HG02970 (cell line): Measurements from ENCODE around the gene HLA-DOA.
A peak's percentile ranks its signal among the peaks of the same experiment; 100 is the strongest.

Experiments
- ATAC-seq: cut with Tn5 transposase; IDR thresholded peaks from one replicate; pipeline ENCODE4 v1.9.1; 2021; ENCODE audit warnings: mild to moderate bottlenecking, moderate library complexity, moderate number of reproducible peaks; ENCODE audit not compliant: unreplicated experiment, low FRiP score

Gene HLA-DOA

DNA sequence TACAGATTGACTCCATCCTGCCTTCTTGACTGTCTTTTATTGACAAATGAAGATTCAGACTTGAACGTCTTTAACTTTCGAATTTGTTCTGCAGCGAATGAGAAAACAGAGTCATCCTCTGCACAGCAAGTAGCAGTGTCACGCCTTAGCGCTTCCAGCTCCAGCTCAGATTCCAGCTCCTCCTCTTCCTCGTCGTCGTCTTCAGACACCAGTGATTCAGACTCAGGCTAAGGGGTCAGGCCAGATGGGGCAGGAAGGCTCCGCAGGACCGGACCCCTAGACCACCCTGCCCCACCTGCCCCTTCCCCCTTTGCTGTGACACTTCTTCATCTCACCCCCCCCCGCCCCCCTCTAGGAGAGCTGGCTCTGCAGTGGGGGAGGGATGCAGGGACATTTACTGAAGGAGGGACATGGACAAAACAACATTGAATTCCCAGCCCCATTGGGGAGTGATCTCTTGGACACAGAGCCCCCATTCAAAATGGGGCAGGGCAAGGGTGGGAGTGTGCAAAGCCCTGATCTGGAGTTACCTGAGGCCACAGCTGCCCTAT, 28.8 kb downstream of the HLA-DOA start:
- no peak for ATAC-seq

DNA sequence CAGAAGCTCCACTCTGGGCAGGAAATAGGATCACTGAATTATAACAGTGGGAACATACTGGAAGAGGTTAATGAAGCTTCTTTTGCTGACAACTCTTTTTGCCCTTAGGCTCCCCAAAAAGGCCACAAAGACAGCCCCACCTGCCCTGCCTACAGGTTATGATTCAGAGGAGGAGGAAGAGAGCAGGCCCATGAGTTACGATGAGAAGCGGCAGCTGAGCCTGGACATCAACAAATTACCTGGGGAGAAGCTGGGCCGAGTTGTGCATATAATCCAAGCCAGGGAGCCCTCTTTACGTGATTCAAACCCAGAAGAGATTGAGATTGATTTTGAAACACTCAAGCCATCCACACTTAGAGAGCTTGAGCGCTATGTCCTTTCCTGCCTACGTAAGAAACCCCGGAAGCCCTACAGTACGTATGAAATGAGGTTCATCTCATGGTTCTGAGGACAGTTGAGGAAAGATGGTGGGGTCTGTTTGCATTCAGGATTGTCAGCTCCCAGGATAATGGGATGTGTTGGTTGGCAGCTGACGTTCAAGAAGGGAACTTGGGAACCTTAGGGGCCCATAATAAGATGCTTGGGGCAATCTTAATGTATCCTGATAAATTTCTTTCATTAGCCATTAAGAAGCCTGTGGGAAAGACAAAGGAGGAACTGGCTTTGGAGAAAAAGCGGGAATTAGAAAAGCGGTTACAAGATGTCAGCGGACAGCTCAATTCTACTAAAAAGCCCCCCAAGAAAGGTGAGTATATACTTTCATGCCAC, 29.5 kb downstream of the HLA-DOA start:
- no peak for ATAC-seq

DNA sequence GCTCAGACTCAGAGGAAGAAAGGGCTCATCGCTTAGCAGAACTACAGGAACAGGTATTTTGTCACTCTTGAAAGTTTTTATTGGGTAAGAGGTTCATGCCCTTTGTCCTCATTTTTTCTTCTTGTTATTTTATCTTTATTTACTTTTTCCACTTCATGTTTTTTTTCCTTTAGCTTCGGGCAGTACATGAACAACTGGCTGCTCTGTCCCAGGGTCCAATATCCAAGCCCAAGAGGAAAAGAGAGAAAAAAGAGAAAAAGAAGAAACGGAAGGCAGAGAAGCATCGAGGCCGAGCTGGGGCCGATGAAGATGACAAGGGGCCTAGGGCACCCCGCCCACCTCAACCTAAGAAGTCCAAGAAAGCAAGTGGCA, 31.5 kb downstream of the HLA-DOA start:
- no peak for ATAC-seq

DNA sequence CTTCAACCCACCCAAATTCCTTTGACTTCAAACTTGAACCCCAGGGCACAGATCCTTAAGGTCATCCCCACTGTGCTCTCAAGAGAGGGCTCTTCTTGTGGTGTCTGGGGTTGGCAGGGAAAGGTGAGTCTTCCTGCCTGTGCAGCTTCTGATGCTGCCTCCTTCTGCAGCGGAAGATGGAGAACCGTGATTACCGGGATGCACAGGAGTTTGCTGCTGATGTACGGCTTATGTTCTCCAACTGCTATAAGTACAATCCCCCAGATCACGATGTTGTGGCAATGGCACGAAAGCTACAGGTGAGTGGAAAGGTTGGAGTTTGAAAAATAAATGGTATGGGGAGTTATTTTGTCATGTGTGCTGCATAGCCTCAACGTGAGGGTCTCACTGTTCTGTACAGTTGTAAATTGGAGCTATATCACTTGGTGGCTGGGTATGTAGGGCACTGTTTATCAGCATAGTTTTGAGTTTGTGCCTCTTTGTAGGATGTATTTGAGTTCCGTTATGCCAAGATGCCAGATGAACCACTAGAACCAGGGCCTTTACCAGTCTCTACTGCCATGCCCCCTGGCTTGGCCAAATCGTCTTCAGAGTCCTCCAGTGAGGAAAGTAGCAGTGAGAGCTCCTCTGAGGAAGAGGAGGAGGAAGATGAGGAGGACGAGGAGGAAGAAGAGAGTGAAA, 32.0 kb downstream of the HLA-DOA start:
- no peak for ATAC-seq

GRCh38 chr6:32976334-32977069, 32.9 kb downstream of the HLA-DOA start:
- ATAC-seq = no peak

DNA sequence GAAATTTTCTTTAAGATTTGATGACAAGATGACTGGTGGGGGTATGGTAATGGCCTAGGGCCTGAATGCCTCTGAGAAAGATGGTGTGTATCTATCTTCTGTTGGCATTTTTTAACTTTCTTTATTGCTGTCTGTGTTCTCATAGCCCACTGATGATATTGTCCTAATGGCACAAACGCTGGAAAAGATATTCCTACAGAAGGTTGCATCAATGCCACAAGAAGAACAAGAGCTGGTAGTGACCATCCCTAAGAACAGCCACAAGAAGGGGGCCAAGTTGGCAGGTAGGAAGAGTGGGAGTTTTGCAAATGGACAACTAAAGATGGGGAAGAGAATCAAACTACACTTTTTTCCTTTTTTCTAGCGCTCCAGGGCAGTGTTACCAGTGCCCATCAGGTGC, 33.5 kb downstream of the HLA-DOA start:
- no peak for ATAC-seq

- ATAC-seq = no peak
Observed at GRCh38 chr6:32974541-32975308, 34.7 kb downstream of the HLA-DOA start.

- ATAC-seq = no peak
Observed at GRCh38 chr6:32974016-32974333, 35.4 kb downstream of the HLA-DOA start.

GRCh38 chr6:32973144-32974015, 36.0 kb downstream of the HLA-DOA start:
- no peak for ATAC-seq

DNA sequence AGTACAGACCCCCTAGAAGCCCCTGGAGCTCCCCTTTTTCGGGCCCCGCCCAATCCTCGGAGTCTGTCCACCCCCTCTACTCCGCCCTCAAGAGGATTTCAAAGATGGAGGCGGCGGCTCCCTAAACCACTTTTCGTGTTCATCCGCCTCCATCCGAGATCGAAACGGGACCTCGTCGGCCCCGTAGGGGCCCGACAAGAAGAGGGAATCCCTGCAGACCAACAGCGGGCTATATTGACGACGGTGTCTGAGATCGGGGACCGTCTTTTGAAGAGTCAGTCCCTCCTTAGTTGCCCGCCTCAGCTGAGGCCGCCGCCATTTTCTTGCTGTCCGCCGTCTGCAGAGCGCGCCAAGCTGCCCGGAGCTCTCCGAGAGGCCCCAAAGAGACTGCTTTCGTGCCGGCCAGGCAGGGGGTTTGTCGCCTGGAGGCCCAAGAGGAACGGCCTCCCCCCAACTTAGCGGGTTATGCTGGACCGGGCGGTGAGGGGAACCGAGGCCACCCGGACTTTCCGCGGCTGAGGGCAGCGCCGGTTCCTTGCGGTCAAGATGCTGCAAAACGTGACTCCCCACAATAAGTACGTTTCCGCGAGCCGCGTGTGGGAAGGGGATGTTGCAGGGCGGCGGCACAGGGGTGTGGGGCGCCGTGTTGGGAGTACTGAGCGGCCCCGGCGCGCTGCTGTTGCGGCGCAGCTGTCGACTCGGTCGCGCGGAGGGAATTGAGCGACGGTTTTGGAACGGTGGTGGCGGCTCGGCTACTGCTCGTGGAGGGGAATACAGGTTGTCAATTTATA, 36.8 kb downstream of the HLA-DOA start:
- peak; percentile 5 for ATAC-seq

- ATAC-seq = peak; percentile 47
Observed at GRCh38 chr6:32971581-32972352, 37.6 kb downstream of the HLA-DOA start.

DNA sequence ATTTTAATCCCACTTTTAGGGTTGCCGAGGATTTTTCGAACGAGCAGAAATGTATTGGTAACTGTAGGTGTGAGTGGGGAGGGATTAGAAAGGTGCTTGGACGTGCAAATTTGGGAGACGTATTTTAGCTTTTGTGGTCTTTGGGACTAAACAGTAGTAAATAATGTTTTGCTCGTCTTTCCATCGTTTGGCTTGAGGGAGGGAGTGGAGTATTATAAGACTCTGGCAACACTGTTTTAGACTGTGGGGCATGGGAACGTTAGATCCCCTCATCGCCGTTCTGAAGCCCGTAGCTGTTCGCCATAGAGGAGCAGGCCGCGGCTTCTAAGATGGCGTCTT, 38.2 kb downstream of the HLA-DOA start:
- no peak for ATAC-seq

DNA sequence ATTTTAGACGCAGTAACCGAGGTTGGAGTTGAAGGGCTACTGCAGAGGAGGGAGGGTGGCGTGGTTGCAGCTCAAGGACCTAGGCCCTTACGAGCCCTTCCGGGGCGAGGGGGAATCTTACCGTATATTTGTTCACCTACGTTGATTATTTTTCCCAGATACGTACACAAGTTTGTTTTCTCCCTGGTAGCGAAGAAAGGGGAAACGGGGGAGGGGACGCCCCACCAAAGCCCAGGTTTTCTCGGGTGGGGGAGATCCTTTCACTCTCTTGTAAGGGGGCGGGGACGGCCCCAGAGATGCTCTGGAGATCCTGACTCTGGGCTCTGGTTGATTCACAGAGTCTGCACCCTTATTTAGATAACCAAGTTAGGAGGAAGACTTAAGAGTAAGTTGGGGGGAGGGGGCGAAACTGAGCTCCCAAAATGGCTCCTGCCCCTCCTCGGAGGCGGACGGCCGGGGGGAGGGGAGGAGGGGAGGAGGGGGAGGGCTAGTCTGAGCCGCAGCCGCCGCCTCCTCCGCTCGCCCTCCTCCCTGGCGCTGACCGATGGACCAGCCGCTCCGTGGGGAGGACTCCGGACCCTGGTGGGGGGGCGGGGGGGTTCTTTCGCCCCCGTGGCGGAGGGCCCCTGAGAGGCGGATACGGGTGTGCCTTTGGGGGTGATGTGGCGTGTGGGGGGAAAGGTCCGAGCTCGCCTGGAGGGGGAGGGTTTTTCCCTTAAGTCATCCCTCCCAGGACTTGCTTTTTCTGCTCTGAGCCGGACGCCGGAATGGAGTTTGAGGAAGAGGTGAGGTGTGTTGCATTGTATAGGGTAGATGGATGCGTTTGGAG, 38.8 kb downstream of the HLA-DOA start:
- ATAC-seq = no peak

GRCh38 chr6:32969685-32970412, 39.5 kb downstream of the HLA-DOA start:
- ATAC-seq = no peak

GRCh38 chr6:32968867-32969684, 40.3 kb downstream of the HLA-DOA start:
- no peak for ATAC-seq
